ENCODE data around the gene ZBTB22.
A peak's percentile ranks its signal among the peaks of the same experiment; 100 is the strongest.
"Not testable (repeated sequence)": the region's sequence is repeated elsewhere in the genome, so short reads cannot be mapped to it uniquely, and the experiment has no call there.

The ZBTB22 gene

GRCh38 chr6:33343953-33344611 lies 26.5 kb upstream of the ZBTB22 start:
- TF ChIP-seq GATA1 (IDR thresholded peaks at IDR 0.05; ENCODE audit: low read depth, low read length) = no peak
- no peak for TF ChIP-seq POLR2A (IDR thresholded peaks at IDR 0.05; ENCODE audit: low read length)
- DNase-seq = no peak

- DNase-seq = not testable (repeated sequence)
Measured at GRCh38 chr6:33343606-33343952, 26.0 kb upstream of the ZBTB22 start.

DNA sequence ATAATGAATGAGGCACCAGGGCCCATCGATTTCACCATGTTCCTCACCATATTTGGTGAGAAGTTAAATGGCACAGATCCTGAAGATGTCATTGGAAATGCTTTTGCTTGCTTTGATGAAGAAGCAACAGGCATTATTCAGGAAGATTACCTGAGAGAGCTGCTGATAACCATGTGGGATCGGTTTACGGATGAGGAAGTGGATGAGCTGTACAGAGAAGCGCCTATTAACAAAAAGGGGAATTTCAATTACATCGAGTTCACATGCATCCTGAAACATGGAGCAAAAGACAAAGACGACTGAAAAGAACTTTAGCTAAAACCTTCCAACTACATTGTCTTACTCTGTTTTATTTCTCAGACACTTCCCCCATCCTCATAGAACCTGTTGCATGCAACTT lies 21.6 kb upstream of the ZBTB22 start:
- DNase-seq = no peak

GRCh38 chr6:33336495-33336894 lies 19.0 kb upstream of the ZBTB22 start:
- TF ChIP-seq POLR2A (IDR thresholded peaks at IDR 0.05; ENCODE audit: low read length) (no peak), GATA1 (IDR thresholded peaks at IDR 0.05; ENCODE audit: low read depth, low read length) (no peak)
- no peak for DNase-seq

More for the DNA sequence above, 21.6 kb upstream of the ZBTB22 start:
- TF ChIP-seq POLR2A (IDR thresholded peaks at IDR 0.05; ENCODE audit: low read length) (no peak), GATA1 (IDR thresholded peaks at IDR 0.05; ENCODE audit: low read depth, low read length) (no peak)

- no peak for TF ChIP-seq GATA1 (IDR thresholded peaks at IDR 0.05; ENCODE audit: low read depth, low read length)
- no peak for TF ChIP-seq POLR2A (IDR thresholded peaks at IDR 0.05; ENCODE audit: low read length)
- DNase-seq = no peak
Measured at GRCh38 chr6:33335916-33336315, 18.4 kb upstream of the ZBTB22 start.

DNA sequence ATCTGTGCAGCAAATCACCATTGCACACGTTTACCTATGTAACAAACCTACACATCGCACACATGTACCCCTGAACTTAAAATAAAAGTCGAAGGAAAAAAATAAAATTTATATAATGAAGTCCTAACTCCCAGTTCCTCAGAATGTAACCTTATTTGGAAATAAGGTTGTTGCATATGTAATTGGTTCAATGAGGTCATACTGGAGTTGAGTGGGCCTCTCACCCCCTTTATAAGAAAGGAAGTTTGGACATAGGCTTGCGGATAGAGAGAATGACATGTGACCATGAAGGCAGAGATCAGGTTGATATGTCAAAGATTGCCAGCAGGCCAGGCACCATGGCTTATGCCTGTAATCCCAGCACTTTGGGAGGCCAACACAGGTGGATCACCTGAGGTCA lies 16.1 kb upstream of the ZBTB22 start:
- DNase-seq = no peak
- TF ChIP-seq GATA1 (IDR thresholded peaks at IDR 0.05; ENCODE audit: low read depth, low read length) (no peak), POLR2A (IDR thresholded peaks at IDR 0.05; ENCODE audit: low read length) (no peak)

- DNase-seq = no peak
- TF ChIP-seq GATA1 (IDR thresholded peaks at IDR 0.05; ENCODE audit: low read depth, low read length) = no peak
Measured at GRCh38 chr6:33330736-33331135, 13.2 kb upstream of the ZBTB22 start.

DNA sequence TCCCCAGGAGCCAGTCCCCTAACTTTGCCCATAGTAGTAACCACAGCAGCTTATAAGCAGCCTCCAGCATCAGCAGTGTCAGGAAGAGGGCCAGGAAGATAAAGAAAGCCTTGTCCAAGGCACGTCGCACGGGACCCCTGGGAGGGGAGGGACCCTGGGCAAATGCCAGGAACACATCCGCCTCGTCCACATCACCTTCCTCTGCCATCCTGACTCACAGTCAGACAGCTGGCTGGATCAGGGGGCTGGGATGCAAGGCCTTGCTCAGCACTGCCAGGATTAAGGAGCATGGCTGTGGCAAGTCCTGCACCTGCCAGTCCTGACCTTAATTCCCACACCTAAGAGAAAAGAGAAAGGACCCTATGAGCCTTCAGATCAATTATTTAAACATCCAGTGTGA lies 11.5 kb upstream of the ZBTB22 start:
- no peak for DNase-seq
- TF ChIP-seq POLR2A (IDR thresholded peaks at IDR 0.05; ENCODE audit: low read length) = no peak
- no peak for TF ChIP-seq GATA1 (IDR thresholded peaks at IDR 0.05; ENCODE audit: low read depth, low read length)

GRCh38 chr6:33324125-33324524 lies 6.6 kb upstream of the ZBTB22 start:
- DNase-seq = peak in 1 of 2 experiments; percentile 39
- TF ChIP-seq GATA1 (IDR thresholded peaks at IDR 0.05; ENCODE audit: low read depth, low read length) (no peak), POLR2A (IDR thresholded peaks at IDR 0.05; ENCODE audit: low read length) (no peak)

- no peak for DNase-seq
- TF ChIP-seq POLR2A (IDR thresholded peaks at IDR 0.05; ENCODE audit: low read length) (no peak), GATA1 (IDR thresholded peaks at IDR 0.05; ENCODE audit: low read depth, low read length) (no peak)
Measured at GRCh38 chr6:33323623-33323948, 6.0 kb upstream of the ZBTB22 start.

- DNase-seq = no peak
- TF ChIP-seq GATA1 (IDR thresholded peaks at IDR 0.05; ENCODE audit: low read depth, low read length) = no peak
- TF ChIP-seq POLR2A (IDR thresholded peaks at IDR 0.05; ENCODE audit: low read length) = no peak
Measured at GRCh38 chr6:33321227-33321626, 3.7 kb upstream of the ZBTB22 start.

GRCh38 chr6:33320315-33321181 lies 3.0 kb upstream of the ZBTB22 start:
- DNase-seq = peak; percentile 37 to 78
- no peak for TF ChIP-seq GATA1 (IDR thresholded peaks at IDR 0.05; ENCODE audit: low read depth, low read length)
- TF ChIP-seq POLR2A (IDR thresholded peaks at IDR 0.05; ENCODE audit: low read length) = no peak

GRCh38 chr6:33319939-33320314 lies 2.4 kb upstream of the ZBTB22 start:
- TF ChIP-seq GATA1 (IDR thresholded peaks at IDR 0.05; ENCODE audit: low read depth, low read length) (no peak), POLR2A (IDR thresholded peaks at IDR 0.05; ENCODE audit: low read length) (no peak)
- DNase-seq = no peak

- TF ChIP-seq POLR2A (IDR thresholded peaks at IDR 0.05; ENCODE audit: low read length) (no peak), GATA1 (IDR thresholded peaks at IDR 0.05; ENCODE audit: low read depth, low read length) (no peak)
- no peak for DNase-seq
Measured at GRCh38 chr6:33318426-33319073, 1.0 kb upstream of the ZBTB22 start.

GRCh38 chr6:33317419-33317668 lies 200 bp downstream of the ZBTB22 start:
- DNase-seq = peak in 1 of 2 experiments; percentile 92
- TF ChIP-seq GATA1 (IDR thresholded peaks at IDR 0.05; ENCODE audit: low read depth, low read length) (no peak), POLR2A (IDR thresholded peaks at IDR 0.05; ENCODE audit: low read length) (no peak)

Data from erythroblast (primary cell).